Epithelial cell of proximal tubule (primary cell): ENCODE results near the gene TYRO3. TPM values are rescaled to one million over a fixed set of nuclear protein-coding genes. Genes with fewer than 3 reads are reported as not detected.
"Not testable (repeated sequence)": the region's sequence is repeated elsewhere in the genome, so short reads cannot be mapped to it uniquely, and the experiment has no call there.

Experiments
- DNase-seq: peaks from one replicate; pipeline ENCODE4 v3.0.0-alpha.2; 2011; ENCODE audit warnings: low read depth
- H3K4me3 ChIP-seq: 2 replicates; pipeline ENCODE4 v1.5.1; 2011; ENCODE audit warnings: low read depth, mild to moderate bottlenecking, low read length
- total RNA-seq: library from RNA; depleted of rRNA; stranded (reverse); fragments of >200 nt; gene quantifications from 2 replicates; pipeline ENCODE4 v1.2.3, GENCODE V29; 2015
- TF ChIP-seq, protein P1 (sequence below): conservative IDR thresholded peaks from 2 replicates; pipeline ENCODE4 v1.5.1; 2012; ENCODE audit warnings: low read depth, mild to moderate bottlenecking, low read length

TYRO3 gene
- total RNA-seq, 1 donor from 2014 or later: 2.8 TPM

DNA sequence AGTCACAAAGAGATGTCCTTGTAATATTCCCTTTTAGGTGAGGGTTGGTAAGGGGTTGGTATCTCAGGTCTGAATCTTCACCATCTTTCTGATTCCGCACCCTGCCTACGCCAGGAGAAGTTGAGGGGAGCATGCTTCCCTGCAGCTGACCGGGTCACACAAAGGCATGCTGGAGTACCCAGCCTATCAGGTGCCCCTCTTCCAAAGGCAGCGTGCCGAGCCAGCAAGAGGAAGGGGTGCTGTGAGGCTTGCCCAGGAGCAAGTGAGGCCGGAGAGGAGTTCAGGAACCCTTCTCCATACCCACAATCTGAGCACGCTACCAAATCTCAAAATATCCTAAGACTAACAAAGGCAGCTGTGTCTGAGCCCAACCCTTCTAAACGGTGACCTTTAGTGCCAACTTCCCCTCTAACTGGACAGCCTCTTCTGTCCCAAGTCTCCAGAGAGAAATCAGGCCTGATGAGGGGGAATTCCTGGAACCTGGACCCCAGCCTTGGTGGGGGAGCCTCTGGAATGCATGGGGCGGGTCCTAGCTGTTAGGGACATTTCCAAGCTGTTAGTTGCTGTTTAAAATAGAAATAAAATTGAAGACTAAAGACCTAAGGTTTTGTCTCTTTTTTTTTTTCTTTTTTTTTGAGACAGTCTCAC, 19.8 kb downstream of the TYRO3 start:
- TF ChIP-seq, protein P1, sequence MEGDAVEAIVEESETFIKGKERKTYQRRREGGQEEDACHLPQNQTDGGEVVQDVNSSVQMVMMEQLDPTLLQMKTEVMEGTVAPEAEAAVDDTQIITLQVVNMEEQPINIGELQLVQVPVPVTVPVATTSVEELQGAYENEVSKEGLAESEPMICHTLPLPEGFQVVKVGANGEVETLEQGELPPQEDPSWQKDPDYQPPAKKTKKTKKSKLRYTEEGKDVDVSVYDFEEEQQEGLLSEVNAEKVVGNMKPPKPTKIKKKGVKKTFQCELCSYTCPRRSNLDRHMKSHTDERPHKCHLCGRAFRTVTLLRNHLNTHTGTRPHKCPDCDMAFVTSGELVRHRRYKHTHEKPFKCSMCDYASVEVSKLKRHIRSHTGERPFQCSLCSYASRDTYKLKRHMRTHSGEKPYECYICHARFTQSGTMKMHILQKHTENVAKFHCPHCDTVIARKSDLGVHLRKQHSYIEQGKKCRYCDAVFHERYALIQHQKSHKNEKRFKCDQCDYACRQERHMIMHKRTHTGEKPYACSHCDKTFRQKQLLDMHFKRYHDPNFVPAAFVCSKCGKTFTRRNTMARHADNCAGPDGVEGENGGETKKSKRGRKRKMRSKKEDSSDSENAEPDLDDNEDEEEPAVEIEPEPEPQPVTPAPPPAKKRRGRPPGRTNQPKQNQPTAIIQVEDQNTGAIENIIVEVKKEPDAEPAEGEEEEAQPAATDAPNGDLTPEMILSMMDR: no peak
- no peak for DNase-seq
- no peak overlapping the region for H3K4me3 ChIP-seq

DNA sequence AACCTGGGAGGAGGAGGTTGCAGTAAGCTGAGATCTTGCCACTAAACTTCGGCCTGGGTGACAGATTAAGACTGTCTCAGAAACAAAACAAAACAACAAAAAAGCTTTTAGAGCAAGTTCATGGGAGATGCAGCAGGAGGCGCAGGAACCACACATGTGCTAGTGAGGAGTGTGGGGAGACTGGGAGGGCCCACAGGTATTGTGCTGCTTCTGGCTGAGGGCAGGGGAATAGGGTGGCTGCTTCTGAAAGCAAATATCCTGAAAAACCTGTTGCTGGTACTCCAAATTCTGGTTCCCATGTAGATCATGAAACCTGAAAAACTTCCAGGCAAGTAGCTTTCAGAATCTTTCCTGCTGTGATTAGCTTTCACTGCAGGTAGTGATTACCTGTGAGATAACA, 22.1 kb downstream of the TYRO3 start:
- TF ChIP-seq, protein P1: peak; percentile 54
- no peak overlapping the region for H3K4me3 ChIP-seq
- DNase-seq: no peak

DNA sequence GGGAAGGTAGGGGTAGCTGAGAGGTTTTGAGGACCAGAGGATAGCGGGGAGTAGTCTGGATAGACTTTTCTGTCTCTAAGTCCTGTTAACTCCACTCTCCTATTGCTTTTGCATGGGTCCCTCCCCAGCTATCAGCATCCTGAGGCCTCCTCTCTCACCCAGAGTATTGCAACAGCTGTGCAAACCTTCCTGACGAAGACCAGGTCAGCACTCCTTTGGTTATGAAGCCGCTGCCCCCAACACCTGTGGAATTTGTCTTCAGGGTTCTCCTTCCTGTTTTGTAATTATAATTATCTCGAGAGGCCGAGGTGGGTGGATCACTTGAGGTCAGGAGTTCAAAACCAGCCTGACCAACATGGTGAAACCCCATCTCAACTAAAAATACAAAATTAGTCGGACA, 24.8 kb downstream of the TYRO3 start:
- DNase-seq: no peak
- TF ChIP-seq, protein P1: no peak
- no peak overlapping the region for H3K4me3 ChIP-seq

DNA sequence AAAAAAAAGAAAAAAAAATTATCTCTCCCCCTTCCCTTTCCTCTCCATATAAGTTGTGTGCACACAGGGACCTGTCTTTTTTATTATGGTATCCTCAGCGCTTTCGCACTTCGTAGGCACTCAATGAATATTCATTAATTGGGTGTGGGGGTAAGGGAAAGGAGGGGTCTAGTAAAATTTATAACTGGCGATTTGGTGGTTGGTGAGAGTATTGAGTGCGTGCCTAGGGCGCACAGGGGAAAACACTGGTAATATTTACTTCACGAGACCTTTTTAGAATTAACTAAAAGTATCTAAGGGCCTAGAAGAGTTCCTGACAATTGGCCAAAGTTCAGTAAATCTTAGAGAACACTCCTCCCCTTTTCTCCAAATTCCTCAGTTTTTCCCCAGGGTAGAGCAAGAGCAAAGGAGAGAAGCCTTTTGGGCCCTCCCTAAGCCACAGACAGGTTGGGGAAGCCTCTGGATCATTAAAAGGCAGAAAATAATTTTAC, 25.7 kb downstream of the TYRO3 start:
- no peak overlapping the region for H3K4me3 ChIP-seq
- no peak for DNase-seq
- TF ChIP-seq, protein P1: no peak

DNA sequence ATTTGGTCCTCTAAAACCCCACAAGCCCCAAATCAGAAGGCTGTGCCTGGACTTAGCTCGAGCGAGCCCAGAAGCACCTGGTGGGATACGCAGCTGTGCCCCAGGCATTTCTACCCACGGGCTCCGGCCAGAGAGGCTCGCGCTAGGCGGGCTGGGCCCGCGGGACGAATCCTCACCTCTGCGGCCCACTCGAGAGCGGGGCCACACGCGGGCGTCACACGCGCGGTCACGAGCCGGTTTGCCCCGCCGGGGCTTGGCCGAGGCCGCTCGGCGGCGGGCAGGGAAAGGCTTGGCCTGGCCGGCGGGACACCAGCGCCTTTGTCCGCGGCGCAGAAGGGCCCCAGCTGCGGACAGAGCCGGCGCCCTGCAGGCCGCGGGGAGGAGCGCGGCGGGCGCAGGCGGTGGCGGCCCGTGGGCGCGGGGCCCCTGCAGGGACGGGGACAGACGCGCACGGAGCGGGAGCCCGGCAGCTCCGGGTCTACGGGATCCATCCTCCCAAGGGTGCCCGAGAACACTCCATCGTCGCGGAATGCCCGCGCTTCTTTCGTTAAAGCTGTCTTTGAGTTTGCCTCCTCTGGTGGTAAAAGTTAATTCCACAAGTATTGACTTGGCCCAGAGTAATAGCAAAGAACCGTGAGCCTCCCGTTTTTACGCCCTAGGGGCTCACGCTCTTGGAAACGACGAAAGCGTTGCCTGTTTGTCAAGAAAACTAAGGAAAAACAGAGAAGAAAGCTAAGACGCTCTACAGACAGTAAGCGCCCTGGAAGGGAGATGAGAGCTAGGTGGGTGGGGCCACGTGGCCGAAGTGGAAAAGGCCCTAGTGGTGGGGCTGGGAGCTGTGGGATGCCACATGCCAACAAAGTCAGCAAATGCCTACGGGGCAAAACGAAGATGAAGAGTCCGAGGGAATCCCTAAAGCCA, 26.4 kb downstream of the TYRO3 start:
- peak; percentile 13 for DNase-seq
- TF ChIP-seq, protein P1: peak; percentile 44
- peak overlapping the region; percentile 52 for H3K4me3 ChIP-seq

DNA sequence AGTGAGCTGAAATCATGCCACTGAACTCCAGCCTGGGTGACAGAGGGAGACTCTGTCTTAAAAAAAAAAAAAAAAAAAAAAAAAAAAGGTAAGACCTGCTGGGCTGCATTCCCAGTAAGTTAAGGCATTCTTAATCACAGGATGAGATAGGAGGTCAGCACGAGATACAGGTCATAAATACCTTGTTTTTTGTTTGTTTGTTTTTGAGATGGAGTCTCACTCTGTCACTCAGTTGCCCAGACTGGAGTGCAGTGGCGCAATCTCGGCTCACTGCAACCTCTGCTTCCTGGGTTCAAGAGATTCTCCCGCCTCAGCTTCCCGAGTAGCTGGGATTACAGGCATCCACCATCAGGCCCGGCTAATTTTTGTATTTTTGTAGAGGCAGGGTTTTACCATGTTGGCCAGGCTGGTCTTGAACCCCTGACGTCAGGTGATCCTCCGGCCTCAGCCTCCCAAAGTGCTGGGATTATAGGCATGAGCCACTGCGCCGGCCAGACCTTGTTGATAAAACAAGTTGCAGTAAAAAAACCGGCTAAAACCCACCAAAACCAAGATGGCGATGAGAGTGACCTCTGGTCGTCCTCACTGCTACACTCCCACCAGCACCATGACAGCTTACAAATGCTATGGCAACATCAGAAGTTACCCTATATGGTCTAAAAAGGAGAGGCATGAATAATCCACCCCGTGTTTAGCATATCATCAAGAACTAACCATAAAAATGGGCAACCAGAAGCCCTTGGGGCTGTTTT, 27.7 kb downstream of the TYRO3 start:
- DNase-seq, H3K4me3 ChIP-seq: not testable (repeated sequence)

DNA sequence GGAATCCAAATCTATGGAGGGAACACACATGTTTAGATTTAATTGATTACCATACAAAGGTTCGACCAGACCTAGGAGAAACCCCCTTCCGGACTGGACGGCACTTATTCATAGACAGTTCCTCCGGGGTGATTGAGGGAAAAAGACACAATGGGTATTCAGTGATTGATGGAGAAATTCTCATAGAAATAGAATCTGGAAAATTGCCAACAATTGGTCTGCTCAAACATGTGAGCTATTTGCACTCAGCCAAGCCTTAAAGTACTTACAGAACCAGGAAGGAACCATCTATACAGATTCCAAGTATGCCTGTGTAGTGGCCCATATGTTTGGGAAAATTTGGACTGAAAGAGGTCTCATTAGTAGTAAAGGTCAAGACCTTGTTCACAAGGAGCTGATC, 30.0 kb downstream of the TYRO3 start:
- not testable (repeated sequence) for DNase-seq

DNA sequence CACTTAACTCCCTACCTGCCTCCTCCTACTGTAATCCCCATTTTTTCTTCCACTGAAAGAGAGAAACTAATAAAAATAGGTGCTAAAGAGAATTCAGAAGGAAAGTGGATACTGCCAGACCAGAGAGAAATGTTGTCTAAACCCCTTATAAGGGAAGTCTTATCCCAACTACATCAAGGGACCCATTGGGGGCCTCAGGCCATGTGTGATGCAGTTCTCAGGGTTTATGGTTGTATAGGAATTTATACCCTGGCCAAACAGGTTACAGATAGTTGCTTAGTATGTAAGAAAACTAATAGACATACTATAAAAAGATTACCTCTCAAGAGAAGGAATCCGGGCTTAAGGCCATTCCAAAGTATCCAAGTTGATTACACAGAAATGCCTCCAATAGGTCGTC, 30.6 kb downstream of the TYRO3 start:
- DNase-seq: not testable (repeated sequence)

More for the DNA sequence above, 30.0 kb downstream of the TYRO3 start:
- H3K4me3 ChIP-seq: not testable (repeated sequence)

DNA sequence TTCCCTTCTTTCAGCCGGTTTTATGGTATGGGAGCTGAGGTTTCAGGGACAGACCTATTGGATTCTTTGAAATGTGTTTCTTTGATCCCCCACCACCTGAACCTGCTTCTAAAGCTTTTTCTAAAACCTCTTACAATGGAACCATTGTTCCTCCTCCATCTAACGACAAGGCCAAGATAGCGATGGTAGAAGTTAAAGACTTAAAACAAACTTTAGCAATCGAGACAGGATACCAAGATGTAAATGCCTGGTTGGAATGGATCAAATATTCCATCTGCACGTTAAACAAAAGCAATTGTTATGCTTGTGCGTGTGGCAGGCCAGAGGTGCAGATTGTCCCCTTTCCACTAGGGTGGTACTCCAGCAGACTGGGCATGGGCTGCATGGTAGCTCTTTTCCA, 32.2 kb downstream of the TYRO3 start:
- H3K4me3 ChIP-seq, DNase-seq: not testable (repeated sequence)

More for the DNA sequence above, 30.6 kb downstream of the TYRO3 start:
- H3K4me3 ChIP-seq: not testable (repeated sequence)

DNA sequence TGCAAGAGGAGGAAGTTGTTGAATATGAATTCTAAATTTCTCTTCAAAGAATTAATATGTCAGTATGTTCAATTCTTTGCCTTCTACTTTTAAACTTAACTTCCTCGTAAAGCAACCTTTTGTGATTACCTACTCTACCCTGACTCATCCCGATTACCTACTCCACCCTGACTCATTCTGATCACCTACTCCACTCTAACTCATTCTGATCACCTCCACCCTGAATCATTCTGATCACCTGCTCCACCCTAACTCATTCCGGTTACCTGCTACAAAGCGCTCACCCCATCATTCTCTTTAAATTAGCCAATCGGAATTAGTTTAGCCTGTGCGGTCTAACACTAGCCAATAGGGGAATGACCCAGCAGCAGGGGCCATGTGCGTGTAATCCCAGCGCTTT, 33.7 kb downstream of the TYRO3 start:
- not testable (repeated sequence) for DNase-seq, H3K4me3 ChIP-seq
